Activated CD4-positive, CD25-positive, alpha-beta regulatory T cell treated with anti-CD3 and anti-CD28 coated beads, Interleukin-2, amount 50 U/mL, for 24 hours (primary cell): Measurements from ENCODE around the gene LPA.

Experiments
- ATAC-seq, 2 donors: fragments of 150-1000 bp; cut with Tn5 transposase; one replicate each; pipeline ENCODE4 v1.10.0; 2021; ENCODE audit warnings: mild to moderate bottlenecking in 1 of 2, moderate library complexity in 1 of 2

Gene LPA

DNA sequence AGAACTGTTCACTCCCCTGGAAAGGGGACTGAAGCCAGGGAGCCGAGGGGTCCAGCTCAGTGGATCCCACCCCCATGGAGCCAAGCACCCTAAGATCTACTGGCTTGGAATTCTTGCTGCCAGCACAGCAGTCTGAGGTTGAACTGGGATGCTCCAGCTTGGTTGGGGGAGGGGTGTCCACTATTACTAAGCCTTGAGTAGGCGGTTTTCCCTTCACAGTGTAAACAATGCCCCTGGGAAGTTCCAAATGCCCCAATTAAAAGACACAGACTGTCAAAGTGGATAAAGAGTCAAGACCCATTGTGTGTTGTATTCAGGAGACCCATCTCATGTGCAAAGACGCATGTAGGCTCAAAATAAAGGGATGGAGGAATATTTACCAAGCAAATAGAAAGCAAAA lies 150.2 kb downstream of the LPA start:
- ATAC-seq, result no peak

DNA sequence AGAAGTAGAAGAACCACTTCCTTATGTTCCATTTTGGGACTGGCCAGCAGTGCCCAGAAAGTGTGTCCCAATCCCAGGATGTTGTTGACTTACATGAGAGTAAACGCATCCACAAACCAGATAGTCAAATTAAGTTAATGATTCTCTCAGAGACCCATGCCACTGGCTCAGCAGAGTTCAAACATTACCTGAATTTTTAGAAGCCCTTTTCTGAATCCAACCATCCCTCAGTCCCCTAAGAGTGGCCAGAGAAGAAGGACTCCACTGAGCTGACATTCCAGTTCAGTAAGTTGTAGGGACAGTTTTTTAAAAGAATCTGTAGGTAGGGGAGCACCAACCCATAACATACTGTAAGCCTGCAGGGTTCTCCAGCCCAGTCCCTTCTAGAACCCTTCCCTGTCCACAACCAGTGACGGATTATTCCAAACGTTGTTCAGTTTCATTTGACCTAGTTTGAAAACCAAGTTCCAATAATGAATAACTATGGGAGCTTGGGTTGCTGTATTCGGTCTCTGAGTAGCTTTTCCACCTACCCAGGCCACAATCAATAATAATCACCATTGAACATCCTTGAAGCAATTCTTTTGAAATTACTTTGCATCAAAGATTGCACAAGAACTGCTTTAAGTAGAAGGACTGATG lies 153.0 kb downstream of the LPA start:
- ATAC-seq, result no peak

DNA sequence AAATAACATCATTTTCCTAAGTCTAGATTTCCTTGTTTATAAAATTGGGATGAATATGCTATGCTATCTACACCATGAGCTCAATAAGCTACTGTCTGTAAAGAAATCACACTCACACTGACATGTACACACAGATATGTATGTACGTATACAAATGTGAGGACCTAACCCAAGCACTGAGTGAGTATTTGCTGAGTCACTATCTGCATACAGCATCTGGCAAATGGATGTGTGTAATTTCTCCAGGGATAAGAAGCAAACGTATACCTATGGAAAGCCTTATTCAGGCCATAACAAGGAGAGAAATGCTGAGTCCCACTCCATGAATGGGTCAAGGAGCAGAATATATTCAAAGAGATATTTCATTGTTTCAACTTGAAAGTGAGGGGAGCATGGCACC lies 153.9 kb downstream of the LPA start:
- ATAC-seq, result no peak

DNA sequence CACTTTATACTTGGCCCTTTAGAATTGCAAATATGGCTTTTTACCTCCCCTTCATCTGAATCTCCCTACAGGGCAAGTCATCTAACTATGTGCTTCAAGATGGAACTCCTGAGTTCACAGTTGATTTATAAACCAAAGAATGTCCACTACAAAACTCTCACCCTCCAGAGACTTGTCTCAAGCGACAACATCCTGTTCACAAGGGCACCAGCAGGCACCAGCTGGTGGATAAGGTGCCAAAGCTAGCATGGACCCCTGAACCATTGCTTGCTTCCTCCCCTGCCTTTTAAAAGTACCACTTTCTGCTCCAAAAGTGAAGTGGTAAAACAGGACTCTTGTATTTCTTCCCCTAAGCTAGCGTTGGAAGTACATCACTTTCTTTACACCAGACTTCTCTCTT lies 154.5 kb downstream of the LPA start:
- no peak for ATAC-seq

DNA sequence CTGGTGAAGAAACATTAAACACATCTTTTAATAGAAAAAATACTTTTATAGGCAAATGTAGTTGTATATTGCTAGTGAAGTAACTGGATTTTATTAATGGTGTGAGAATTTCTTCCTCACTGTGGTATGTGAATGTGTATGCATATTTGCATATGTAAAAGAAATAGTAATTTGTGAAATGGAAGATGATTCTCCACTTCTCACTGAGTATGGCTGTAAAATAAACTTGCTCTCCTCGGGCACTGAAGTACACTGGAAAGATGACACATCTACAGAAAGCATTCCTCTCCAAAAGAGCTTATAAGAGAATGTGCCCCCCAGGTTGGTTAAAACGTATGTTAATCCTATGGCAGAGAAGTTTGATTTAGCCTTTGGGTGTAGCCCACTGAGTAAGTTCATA lies 155.5 kb downstream of the LPA start:
- no peak for ATAC-seq

DNA sequence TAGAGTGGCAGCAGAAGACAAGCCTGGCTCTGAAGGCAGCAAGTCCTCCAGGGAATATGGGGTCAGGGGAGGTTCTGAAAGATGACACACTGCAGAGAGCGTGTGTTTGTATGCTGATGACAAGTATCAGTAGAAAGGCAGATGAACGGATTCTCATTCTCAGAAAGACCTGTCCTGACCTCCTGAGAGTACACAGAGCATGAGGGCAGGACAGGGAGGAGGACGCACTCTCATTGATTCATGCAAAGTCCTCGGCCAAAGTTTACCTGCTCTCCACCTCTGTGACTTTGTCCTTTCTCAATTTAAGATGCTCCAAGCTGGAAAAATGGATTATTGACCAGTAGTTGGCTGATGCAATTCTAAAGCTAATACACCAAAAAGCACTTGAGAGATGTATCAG lies 156.7 kb downstream of the LPA start:
- no peak for ATAC-seq

DNA sequence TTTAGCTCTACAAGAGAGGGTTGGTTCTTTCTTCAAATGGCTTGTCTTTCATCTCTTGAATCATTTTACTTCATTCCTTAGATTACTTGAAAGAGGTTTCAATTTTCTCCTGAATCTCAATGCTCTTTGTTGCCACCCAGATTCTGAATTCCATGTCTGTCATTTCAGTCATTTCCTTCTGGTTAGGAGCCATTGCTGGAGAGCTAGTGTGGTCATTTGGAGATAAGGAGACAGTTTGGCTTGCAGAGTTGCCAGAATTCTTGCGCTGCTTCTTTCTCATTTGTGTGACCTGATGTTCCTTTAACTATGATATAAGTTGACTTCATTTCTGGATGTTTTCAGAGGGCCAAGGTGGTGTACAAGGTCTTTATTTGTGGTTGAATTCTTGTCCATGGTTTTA lies 158.1 kb downstream of the LPA start:
- ATAC-seq, result no peak

DNA sequence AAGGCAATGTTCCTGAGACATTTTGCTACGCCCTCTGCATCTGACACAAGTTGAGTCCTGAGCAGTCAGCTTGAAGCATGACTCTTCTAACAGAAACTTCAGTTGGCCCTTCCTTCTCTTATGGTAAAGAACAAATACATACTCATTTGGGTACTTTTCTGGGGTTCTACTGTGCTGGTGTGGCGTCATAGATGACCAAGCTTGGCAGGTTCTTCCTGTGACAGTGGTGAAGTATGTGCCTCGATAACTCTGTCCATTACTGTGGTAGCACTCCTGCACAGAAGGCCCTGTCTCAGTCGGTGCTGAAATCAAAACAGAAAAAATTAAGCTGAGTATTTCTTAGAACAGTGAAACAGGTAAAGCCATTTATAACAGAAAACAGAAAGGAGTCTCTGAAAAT lies 163.4 kb downstream of the LPA start:
- no peak for ATAC-seq

DNA sequence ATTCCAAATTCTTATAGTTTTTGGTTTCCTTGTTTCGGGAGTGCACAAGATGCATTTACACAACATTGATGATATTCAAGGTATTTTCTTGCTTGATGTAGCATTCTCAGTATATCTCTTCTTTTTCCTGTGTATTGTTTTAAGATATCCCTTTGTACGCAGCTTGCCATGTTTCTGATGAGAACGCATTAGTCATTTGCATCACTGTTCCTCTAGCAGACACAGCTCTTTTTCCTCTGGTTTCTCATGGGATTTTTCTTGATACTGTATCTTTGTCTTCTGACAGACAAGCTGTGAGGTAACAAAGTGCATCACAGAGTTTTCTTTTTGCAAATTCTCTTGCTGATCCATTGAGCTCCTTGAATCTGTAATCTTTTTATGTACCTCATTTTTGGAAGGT lies 169.5 kb downstream of the LPA start:
- ATAC-seq, result no peak

DNA sequence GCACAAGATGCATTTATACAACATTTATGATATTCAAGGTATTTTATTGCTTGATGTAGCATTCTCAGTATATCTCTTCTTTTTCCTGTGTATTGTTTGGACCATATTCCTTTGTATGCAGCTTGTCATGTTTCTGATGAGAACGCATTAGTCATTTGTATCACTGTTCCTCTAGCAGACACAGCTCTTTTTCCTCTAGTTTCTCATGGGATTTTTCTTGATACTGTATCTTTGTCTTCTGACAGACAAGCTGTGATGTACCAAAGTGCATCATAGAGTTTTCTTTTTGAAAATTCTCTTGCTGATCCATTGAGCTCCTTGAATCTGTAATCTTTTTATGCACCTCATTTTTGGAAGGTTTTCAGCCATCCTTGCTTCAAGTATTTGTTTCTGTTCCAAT lies 175.0 kb downstream of the LPA start:
- no peak for ATAC-seq

DNA sequence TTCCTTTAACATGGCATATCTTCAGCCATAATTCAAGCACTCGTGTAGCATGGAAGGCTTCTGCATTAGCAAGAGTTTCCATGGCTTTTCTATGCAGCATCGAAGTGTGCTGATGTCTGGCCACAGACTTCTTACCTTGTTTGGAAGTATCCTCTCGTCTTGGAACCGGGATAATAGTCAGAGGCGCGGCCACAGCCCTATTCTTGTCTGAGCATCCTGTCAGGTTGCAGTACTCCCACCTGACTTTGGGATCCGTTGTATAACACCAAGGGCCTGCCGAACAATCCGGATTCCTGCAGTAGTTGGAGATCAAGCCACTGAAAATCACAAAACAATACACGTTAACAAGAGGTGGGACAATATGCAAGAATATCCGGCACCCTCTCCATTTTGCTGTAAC lies 177.0 kb downstream of the LPA start:
- ATAC-seq, result no peak
